ENCODE results near the gene TMEM123.

The TMEM123 gene

GRCh38 chr11:102471474-102471873, 18.9 kb upstream of the TMEM123 start:
- ATAC-seq: no peak
- DNase-seq: no peak

- no peak for DNase-seq
- no peak for ATAC-seq
Measured at GRCh38 chr11:102470251-102470650, 17.7 kb upstream of the TMEM123 start.

- ATAC-seq (no peak), DNase-seq (no peak)
Measured at GRCh38 chr11:102469196-102469821, 16.7 kb upstream of the TMEM123 start.

- DNase-seq (no peak), ATAC-seq (no peak)
Measured at GRCh38 chr11:102468616-102469195, 16.1 kb upstream of the TMEM123 start.

- DNase-seq (no peak), ATAC-seq (no peak)
Measured at GRCh38 chr11:102467853-102468580, 15.5 kb upstream of the TMEM123 start.

- DNase-seq (no peak), ATAC-seq (no peak)
Measured at GRCh38 chr11:102467080-102467708, 14.6 kb upstream of the TMEM123 start.

- DNase-seq: no peak
- ATAC-seq: no peak
Measured at GRCh38 chr11:102465696-102466095, 13.1 kb upstream of the TMEM123 start.

- ATAC-seq: no peak
- DNase-seq: no peak
Measured at GRCh38 chr11:102464859-102465500, 12.4 kb upstream of the TMEM123 start.

GRCh38 chr11:102464037-102464436, 11.5 kb upstream of the TMEM123 start:
- DNase-seq: no peak
- ATAC-seq: no peak

- ATAC-seq (no peak), DNase-seq (no peak)
Measured at GRCh38 chr11:102462610-102463009, 10.0 kb upstream of the TMEM123 start.

GRCh38 chr11:102459393-102459792, 6.8 kb upstream of the TMEM123 start:
- DNase-seq: no peak
- ATAC-seq: no peak

- ATAC-seq: no peak
Measured at GRCh38 chr11:102458548-102458947, 6.0 kb upstream of the TMEM123 start.

GRCh38 chr11:102457865-102458264, 5.3 kb upstream of the TMEM123 start:
- DNase-seq: no peak

More at GRCh38 chr11:102458548-102458947, 6.0 kb upstream of the TMEM123 start:
- no peak for DNase-seq

GRCh38 chr11:102457056-102457677, 4.6 kb upstream of the TMEM123 start:
- DNase-seq: no peak
- no peak for ATAC-seq

More at GRCh38 chr11:102457865-102458264, 5.3 kb upstream of the TMEM123 start:
- ATAC-seq: no peak

- DNase-seq: no peak
- no peak for ATAC-seq
Measured at GRCh38 chr11:102456381-102456780, 3.8 kb upstream of the TMEM123 start.

- no peak for ATAC-seq
- DNase-seq: no peak
Measured at GRCh38 chr11:102453921-102454320, 1.4 kb upstream of the TMEM123 start.

GRCh38 chr11:102453302-102453695, 734 bp upstream of the TMEM123 start:
- DNase-seq: no peak
- ATAC-seq: no peak

GRCh38 chr11:102451681-102452460, 694 bp downstream of the TMEM123 start:
- DNase-seq (peak; percentile 79), ATAC-seq (peak; percentile 62)

GRCh38 chr11:102451041-102451680, 1.4 kb downstream of the TMEM123 start:
- no peak for DNase-seq
- no peak for ATAC-seq

Measured in stimulated activated naive CD8-positive, alpha-beta T cell treated with anti-CD3 and anti-CD28 coated beads, Interleukin-15, Interleukin-2, amounts not matched to agents 100 U/mL and 50 U/mL, for 24 hours (primary cell).